HS-27A (cell line): ENCODE measurements around the gene UBL4A.

Source experiments
- DNase-seq: peaks from one replicate; pipeline ENCODE4 v3.0.0-alpha.2; 2012; ENCODE audit warnings: low read depth, missing footprints

The UBL4A gene

DNA sequence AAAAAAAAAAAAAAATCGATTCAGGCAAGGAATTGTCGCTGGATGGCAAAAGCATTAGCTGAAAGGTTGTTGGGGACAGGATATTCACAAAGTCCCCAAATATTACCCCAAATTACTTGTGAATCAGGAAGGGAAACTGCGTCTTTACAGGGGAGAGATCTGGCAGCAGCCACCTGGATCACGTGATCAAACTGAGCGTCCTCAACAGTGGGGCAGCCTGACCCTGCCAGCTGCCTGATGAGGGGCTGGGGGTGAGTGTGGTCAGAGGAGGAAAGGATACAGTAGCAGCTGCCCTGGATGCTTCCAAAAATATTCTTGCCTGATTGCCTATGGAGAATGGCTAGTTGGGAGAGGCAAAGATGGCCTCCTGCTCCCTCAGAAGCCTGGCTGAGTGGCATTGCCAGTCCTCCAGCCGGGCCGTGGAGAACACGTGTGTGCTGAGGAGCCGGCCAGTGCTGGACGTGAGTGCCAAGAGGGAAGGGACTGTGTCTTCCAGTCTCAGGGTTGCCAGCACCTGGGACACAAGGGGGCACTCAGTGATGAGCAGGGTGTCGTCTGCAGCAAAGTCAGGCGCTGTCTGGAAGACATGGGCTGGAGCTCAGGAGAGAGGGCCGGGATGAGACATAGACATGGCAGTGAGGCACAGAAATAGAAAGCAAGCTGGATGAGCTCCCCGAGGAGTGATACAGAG, 4.4 kb downstream of the UBL4A start:
- no peak for DNase-seq

DNA sequence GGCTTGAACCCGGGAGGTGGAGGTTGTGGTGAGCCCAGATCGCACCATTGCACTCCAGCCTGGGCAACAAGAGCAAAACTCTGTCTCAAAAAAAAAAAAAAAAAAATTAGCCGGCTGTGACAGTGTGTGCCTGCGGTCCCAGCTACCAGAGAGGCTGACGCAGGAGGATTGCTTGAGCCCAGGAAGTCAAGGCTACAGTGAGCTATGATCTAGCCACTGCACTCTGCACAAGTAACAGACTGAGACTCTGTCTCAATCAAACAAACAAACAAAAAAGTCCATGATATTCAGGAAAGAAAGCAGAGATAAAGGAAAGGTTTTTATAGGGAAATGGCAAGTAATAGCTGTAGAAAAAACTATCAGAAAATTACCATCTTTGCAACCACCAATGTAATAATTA, 5.2 kb downstream of the UBL4A start:
- no peak for DNase-seq

DNA sequence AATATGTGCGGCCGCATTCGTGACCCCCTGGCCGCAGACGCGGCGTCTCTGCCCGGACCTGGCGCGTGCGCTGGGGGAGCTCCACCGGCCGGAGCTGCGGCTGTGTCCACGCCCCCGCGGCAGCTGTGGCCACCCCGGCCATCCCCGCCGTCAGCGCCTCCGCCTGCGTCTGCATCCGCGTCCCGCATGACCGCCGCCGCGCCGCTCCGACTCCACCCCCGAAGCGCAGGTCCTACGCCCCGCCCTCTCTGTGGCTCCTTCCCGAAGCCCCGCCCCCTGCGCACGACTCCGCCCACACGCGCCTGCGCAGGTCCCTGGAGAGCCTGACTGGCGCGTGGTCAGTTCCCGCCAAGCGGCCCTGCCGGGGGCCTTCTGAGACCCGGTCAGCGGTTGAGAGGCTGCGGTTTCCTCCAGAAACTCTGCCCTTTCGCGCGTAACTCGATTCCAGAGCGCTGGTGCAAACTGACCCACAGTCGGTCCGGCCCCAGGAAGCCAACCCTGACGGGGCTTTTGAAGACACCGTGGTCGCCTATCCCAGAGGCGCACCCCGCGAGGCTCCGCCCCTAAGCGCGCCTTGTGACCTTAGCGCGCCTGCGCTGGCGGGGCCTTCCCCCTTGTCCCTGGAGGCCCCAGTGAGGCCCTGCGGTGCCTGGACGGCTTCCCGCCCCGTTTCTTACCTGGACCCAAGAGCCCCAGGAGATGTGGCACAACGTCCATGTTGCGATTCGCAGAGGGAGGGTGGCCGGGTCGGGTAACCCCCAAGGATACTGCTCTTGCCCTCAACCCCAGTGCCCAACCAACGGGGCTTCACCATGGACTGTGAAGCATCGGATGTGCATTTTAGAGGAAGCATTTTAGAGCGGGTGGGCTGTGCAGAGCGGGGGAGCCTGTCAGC, 7.4 kb downstream of the UBL4A start, which contains the start of gene LAGE3:
TSS of gene LAGE3 (minus strand) at position 554 of the 895 bp plus-strand sequence. CDS start at position 188, 366 bp downstream.
- peak; percentile 62 for DNase-seq

DNA sequence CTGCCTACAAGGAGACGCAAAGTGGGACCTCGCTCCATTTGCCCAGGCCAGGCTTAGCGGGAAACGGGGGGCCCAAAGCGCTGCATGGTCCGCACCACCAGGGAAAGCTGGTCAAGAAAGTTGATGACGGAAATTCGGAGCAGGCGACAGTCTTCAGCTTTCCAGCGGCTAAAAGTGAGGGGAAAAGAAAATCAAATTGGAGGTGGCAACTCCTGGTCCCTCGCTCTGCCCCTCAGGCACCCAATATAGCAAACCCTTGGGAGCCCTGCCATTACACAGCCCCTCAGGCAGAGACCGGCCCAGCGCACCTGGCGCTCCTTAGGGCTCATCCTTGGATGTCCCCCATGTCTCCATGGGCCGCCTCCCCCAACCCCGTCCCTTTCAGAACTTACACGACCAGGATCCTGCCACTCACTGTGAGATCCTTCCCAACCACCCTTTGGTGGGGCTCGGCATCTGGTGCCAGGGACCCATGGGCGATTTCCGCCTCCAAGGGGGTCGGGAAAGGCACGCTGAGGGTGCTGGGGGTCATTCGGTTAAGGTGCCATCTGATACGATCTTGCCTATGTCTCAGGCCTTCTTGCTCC, 8.4 kb downstream of the UBL4A start:
- DNase-seq: no peak

DNA sequence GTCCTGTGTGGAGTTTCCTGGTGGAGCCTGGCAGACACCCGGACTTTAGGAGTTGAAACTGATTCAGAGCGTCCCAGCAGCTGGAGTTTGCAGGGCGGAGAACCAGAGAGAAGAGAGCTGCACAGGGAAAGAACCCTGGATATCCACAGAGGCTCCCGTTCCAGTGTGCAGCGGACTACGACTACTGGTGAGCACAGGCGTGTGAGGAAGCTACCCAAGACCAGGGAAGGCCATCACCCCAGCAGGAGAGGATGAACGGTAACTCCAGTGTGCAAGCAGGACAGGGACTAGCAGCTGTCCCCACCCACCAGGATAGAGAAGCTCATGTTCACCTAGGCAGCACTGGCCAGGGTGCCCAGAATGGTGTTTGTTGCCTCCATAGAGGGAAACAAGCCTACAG, 9.6 kb downstream of the UBL4A start:
- no peak for DNase-seq

DNA sequence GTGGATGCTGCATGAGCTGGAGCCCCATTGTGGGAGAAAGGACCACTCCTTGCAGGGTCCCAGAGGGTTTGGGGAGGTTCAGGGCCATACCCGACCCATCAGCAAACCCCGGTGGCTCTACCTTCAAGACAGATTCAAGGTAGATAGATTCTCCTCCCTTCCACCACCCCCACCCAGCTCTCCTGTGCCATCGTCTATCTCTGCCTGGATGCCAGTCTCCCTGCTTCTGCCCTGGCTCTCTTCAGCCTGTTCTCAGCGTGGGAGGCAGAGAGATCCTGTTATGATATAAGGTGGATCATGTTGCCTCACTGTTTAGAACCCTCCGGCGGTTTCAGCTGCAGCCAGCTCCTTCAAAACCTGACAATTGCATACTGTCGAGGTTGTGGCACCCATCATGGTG, 12.7 kb downstream of the UBL4A start:
- no peak for DNase-seq

DNA sequence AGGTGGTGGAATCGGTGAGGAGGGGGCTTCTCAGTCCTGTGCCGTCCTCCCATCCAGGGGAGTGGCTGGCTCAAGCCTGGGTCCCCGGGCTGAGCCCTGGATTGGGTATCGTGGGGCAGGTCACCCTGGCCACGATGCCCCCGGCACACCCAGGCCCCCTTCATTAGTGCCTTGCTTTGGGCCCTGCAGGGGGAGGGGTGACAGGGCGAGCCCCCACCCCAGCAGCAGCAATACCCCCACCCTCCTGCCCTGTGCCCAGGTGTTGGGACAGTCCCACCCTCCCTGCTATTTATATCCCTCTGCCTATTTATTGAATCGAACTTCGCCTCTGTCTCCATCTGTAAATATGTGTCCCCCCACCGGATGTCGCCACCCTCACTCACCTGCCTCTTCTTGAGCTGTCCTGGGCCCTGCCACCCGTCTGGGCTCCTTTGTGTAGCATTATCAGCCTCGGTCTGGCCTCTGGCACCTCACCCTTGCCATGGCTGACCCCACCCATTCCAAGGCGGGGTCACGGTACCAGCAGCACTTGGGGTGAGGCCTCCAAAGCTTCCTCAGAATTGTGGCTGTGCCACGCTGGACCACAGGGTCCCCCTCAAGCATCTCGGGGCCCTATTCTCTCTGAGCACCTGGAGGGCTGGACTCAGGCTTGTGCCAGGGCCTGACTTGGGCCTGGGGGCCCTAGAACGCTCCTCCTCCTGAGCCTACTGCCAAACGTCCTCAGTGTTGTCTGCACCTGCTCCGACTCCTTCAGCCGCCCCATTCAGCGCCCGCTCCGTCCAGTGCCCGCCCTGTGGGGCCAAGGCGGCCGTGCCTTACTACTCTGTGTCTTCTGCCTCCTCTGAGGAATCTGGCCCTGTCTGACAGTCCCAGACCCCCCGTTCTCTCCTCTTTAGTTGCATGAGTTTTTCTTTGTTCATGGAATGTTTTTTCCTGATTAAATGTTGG, 13.5 kb downstream of the UBL4A start:
- no peak for DNase-seq

DNA sequence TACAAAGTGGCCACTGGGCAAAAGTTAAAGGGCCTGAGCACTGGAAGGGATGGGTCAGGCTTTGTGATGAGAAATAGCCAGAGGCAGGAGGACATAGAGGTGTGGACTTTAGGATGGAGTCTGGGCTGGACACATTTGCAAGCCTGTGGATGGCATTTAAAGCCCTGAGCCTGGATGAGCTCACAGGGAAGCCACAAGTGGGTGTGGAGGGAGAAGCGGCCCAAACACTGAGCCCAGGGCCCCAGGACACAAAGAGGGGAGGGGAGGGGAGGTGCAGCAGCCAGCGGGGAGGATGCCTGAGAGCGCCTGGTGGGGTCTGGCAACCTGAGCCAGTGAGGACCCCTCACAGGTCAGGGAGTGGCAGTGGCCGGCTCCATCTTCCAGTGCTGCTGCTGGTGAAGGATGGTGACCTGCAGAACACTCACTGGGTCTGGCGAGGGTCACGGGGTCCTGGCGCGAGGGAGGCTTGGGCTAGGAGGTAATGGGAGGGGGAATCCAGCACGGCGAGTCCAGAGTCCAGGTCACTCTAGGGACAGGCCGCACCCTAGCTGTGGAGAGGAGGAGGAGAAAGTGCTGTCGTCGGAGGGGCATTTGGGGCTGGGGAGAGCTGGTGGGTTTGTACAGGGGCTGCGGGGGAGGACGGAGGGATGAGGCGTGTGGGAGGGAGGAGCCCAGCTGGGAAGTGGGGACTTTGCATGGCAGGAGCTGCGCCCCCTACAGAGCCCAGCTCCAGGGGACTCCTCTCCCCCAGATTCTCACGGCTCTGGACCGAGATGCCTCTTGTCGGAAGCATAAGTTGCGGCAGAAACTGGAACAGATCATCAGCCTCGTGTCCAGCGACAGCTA, 14.4 kb downstream of the UBL4A start:
- no peak for DNase-seq

DNA sequence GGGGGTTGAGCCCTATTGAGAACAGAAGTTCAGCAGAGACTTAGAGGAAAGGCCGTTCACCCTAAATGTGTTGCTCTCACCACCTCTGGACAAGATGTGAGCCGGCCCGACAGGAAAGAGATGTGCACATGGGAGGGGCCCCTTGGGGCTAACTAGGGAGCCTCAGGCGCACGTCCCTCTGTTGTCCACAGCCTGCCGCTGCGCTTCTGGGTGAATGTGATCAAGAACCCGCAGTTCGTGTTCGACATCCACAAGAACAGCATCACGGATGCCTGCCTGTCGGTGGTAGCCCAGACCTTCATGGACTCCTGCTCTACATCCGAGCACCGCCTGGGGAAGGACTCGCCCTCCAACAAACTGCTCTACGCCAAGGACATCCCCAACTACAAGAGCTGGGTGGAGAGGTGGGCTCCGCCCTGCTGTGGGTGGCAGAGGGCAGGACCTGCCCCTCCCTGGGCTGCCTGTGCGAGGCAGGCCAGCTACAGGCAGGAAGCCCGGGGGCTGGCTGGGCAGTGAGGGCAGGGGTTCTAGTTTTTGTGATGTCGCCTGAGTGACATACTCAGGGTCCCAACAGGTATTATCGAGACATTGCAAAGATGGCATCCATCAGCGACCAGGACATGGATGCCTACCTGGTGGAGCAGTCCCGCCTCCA, 15.4 kb downstream of the UBL4A start:
- no peak for DNase-seq

DNA sequence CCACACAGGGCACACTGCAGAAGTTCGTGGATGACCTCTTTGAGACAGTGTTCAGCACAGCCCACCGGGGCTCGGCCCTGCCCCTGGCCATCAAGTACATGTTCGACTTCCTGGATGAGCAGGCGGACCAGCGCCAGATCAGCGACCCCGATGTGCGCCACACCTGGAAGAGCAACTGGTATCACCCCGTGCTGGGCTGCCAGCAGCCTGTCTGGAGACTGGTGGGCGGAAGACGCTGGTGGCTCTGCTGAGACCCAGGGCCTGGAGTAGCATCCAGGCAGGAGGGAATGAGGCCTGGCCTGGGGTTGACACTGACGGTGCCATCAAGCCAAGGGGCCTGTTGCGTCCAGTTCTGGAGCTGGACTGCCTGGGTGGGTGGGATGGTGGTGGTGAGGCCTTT, 16.0 kb downstream of the UBL4A start:
- no peak for DNase-seq

DNA sequence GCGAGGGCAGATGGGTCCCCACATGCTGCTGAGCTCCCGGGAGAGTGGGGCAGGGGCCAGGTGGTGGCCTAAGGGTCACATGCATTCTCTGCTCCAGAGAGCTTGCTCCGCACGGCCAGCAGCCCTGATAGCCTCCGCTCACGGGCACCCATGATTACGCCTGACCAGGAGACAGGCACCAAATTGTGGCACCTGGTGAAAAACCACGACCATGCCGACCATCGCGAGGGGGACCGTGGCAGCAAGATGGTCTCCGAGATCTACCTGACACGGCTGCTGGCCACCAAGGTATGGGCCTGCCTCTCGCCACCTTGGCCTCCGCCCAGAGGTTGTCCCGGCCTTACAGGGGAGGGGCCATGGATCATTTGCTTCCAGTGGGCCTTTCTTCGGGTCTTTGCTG, 16.5 kb downstream of the UBL4A start:
- DNase-seq: no peak

DNA sequence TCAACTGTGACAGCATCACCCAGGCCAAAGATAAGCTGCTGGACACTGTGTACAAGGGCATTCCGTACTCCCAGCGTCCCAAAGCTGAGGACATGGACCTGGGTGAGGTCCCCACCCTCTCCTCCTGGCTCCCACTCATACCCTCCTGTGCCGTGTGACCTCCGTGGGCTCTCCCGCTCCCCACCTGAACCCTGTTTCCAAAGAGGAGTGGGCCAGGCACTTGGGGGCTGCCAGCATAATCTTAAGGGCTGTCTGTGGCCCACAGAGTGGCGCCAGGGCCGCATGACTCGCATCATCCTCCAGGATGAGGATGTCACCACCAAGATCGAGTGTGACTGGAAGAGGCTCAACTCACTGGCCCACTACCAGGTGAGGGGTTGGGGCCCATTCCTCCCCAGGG, 17.3 kb downstream of the UBL4A start:
- DNase-seq: no peak

DNA sequence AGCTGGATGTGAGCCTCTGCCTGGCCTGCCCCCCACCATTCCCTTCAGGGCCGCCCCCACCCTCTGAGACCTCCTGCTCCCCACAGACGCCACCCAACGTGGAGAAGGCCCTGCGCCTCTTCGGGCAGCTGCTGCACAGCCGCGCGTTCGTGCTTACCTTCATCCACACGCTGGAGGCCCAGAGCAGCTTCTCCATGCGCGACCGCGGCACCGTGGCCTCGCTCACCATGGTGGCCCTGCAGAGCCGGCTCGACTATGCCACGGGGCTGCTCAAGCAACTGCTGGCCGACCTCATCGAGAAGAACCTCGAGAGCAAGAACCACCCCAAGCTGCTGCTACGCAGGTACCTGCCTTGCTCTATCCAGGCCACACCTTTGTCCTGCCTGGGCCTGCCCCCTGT, 18.2 kb downstream of the UBL4A start:
- DNase-seq: no peak

DNA sequence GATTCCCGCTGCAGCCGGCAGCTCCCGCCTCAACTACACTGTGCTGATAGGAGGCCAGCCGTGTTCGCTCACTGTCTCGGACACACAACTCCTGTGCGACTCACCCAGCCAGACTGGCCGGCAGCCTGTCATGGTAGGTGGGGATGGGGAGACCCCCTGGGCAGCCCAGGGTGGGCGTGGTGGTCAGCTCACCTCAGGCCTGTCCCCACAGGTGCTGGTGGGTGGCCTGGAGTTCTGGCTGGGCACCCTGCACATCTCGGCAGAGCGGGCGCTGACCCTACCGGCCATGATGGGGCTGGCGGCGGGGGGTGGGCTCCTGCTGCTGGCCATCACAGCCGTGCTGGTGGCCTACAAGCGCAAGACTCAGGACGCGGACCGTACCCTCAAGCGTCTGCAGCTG, 18.9 kb downstream of the UBL4A start:
- no peak for DNase-seq

DNA sequence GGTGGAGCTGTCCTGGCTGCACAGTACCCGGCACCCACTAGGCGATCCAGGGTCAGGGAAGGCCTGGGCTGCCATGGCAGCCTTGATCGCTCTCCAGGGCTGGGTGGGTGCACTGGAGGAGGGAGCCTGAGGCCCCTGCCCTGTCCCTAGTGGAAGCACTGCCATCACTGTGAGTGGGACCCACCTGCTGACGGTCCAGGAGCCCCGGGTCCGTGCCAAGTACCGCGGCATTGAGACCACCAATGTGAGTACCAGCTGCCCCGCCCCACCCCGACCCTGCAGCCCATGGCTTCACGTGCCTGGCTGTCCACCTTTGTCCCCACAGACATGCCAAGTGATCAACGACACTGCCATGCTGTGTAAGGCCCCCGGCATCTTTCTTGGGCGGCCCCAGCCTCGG, 19.5 kb downstream of the UBL4A start:
- DNase-seq: no peak

DNA sequence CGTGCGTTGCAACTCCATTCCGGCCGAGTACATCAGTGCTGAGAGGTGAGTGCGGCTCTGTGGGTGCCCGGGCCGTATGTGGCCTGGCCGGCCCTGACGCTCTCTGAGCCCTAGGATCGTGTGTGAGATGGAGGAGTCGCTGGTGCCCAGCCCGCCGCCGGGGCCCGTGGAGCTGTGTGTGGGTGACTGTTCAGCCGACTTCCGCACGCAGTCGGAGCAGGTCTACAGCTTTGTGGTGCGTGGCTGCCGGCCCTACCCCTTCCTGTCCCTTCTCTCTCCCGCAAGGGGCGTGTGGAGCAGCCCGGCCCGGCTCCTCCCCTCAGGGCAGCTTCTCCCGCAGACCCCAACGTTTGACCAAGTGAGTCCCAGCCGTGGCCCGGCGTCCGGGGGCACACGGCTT, 20.4 kb downstream of the UBL4A start:
- no peak for DNase-seq

DNA sequence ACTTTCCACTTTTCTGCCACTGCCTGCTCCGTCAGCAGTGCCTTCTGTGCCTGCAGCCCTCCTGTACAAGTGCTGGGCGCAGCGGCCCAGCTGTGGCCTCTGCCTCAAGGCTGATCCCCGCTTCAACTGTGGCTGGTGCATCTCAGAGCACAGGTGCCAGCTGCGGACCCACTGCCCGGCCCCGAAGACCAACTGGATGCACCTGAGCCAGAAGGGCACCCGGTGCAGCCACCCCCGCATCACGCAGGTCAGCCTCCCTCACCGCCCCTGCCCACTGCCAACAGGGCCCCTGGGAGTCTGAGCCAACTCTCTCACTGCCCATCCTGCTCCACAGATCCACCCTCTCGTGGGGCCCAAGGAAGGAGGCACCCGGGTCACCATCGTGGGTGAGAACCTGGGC, 20.8 kb downstream of the UBL4A start:
- no peak for DNase-seq

DNA sequence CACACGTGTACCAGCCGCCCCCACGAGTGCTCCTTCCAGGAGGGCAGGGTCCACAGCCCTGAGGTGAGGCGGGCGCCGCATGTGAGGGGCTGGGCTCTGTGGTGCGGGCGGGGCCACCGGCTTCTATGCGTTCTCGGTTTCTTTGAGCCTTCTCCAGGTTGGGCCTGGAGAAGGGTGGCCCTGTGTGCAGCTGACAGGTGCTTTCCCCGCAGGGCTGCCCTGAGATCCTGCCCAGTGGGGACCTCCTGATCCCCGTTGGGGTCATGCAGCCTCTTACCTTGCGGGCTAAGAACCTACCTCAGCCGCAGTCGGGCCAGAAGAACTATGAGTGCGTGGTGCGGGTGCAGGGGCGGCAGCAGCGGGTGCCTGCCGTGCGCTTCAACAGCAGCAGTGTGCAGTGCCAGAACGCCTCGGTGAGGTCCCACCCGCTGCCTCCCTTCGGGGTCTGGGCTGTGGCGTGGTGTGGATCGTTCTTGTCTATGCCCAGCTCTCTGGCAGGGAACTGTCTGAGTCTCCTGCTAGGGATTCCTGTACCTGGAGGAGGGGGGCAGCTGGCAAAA, 21.5 kb downstream of the UBL4A start:
- DNase-seq: no peak

DNA sequence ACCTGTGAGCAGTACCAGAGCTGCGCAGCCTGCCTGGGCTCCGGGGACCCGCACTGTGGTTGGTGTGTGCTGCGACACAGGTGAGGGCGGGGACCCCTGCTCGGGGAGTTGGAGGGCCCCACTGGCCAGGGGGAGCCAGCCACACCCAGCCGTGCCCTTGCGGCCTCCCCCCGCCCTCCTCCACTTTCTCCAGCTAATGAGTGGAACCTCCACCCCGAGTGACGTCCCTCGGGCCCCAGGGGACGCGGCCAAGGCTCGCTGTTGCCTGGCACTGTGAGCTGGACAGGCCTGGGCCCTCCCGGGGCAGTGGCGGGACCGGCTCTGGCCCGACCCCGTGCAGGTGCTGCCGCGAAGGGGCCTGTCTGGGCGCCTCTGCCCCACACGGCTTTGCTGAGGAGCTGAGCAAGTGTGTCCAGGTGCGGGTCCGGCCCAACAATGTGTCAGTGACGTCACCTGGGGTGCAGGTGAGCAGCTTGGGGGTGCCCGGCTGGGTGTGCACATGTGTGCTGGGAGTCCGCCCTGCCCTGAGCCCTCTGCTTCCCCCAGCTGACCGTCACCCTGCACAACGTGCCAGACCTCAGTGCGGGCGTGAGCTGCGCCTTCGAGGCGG, 22.7 kb downstream of the UBL4A start:
- no peak for DNase-seq

DNA sequence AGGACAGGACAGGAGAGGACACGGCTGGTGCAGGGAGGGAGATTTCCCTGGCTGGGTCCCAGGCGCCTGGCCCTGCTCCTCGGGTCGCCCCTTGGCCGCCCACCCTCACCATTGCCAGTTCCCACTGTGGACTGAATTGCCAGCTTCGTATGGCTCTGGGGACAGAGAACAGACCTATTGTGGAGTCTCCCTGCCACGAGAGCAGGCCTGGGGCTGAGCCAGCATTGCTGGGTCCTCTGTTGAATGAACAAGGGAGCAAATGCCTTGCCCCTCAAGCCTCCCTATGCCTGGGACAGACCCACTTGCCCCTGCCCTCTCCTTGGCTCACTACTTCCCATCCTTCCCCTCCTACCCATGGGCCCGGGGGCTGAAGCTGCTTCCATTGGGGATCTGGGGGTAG, 24.0 kb downstream of the UBL4A start:
- DNase-seq: no peak
